ENCODE data around the gene IQGAP2.
A peak's percentile ranks its signal among the peaks of the same experiment; 100 is the strongest.

The IQGAP2 gene

DNA sequence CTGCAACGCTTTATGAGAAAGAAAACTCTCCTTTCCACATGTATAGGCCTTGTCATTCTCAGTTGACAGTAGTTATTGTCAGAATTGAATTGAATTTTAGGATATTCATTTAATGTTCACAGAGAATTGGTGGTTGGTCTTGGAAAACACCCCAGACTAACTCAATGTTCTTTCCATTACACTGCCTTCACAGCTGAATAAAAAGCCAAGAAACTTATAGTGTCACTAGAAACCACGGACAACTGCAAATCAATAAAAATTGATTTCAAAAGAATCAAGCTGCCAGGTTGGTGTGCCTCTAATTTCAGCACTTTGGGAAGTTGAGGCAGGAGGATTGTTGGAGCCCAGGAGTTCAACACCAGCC lies 38.9 kb upstream of the IQGAP2 start:
- no peak overlapping the region for H3K4me2 ChIP-seq (ENCODE audit: low read depth, low read length, poor library complexity, severe bottlenecking)
- H3K9me2 ChIP-seq (replicated peaks; ENCODE audit: low read depth, low read length): no peaks in the 10 kb centered on the region
- no peaks in the 10 kb centered on the region for H3F3A ChIP-seq (ENCODE audit: low read depth)
- H4K20me1 ChIP-seq (ENCODE audit: insufficient read depth, low read length, poor library complexity, severe bottlenecking): no peaks in the 10 kb centered on the region
- no peak overlapping the region for H2AFZ ChIP-seq (ENCODE audit: low read length)
- no peaks in the 10 kb centered on the region for H3K36me3 ChIP-seq (ENCODE audit: insufficient read depth, low read length)
- no peak overlapping the region for H3K4me3 ChIP-seq (ENCODE audit: low read length, poor library complexity, severe bottlenecking)
- H3K9ac ChIP-seq (ENCODE audit: low read depth, low read length, poor library complexity, severe bottlenecking): no peak overlapping the region
- H3K9me3 ChIP-seq (ENCODE audit: insufficient read depth, low read depth, low read length): no peaks in the 10 kb centered on the region
- peaks cover 27% of the 10 kb centered on the region for H3K4me1 ChIP-seq (ENCODE audit: insufficient read depth, low read length, poor library complexity, severe bottlenecking)
- TF ChIP-seq EZH2phosphoT487 (IDR thresholded peaks at IDR 0.05; ENCODE audit: borderline replicate concordance): no peak
- TF ChIP-seq, protein P1, sequence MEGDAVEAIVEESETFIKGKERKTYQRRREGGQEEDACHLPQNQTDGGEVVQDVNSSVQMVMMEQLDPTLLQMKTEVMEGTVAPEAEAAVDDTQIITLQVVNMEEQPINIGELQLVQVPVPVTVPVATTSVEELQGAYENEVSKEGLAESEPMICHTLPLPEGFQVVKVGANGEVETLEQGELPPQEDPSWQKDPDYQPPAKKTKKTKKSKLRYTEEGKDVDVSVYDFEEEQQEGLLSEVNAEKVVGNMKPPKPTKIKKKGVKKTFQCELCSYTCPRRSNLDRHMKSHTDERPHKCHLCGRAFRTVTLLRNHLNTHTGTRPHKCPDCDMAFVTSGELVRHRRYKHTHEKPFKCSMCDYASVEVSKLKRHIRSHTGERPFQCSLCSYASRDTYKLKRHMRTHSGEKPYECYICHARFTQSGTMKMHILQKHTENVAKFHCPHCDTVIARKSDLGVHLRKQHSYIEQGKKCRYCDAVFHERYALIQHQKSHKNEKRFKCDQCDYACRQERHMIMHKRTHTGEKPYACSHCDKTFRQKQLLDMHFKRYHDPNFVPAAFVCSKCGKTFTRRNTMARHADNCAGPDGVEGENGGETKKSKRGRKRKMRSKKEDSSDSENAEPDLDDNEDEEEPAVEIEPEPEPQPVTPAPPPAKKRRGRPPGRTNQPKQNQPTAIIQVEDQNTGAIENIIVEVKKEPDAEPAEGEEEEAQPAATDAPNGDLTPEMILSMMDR (conservative IDR thresholded peaks at IDR 0.05; ENCODE audit: low read length): no peak
- no peaks in the 10 kb centered on the region for H3K79me2 ChIP-seq (ENCODE audit: insufficient read depth, low read length)
- no peaks in the 10 kb centered on the region for H3K27me3 ChIP-seq (ENCODE audit: insufficient read depth, low read length, poor library complexity, severe bottlenecking)

DNA sequence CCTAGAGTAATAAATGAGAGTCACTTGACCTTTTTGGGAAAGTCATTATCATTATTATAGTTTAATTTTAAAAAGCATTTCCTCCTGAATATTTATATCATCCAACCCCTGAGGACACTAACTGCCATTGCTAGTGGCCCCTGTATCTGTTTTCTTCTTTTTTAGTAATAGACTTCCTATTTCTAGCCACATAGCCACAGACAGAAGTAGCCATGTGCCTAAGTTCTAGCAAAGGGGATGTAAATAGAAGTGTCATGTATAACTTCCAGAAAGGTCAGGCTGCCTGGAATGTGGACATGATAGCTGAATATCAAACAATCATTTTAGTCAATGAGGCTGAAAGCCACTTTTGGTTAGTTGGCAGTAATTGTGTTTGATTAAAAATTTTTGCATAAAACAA lies 37.5 kb upstream of the IQGAP2 start:
- Histone ChIP-seq H3K79me2 (ENCODE audit: insufficient read depth, low read length) (no peaks in the 10 kb centered on the region), H3K27me3 (ENCODE audit: insufficient read depth, low read length, poor library complexity, severe bottlenecking) (no peaks in the 10 kb centered on the region), H3K9me2 (replicated peaks; ENCODE audit: low read depth, low read length) (no peaks in the 10 kb centered on the region), H4K20me1 (ENCODE audit: insufficient read depth, low read length, poor library complexity, severe bottlenecking) (no peaks in the 10 kb centered on the region), H3K4me1 (ENCODE audit: insufficient read depth, low read length, poor library complexity, severe bottlenecking) (peaks cover 27% of the 10 kb centered on the region), H3K9ac (ENCODE audit: low read depth, low read length, poor library complexity, severe bottlenecking) (peak overlapping the region; percentile 3), H3K9me3 (ENCODE audit: insufficient read depth, low read depth, low read length) (no peaks in the 10 kb centered on the region), H3K4me3 (ENCODE audit: low read length, poor library complexity, severe bottlenecking) (no peak overlapping the region), H3K4me2 (ENCODE audit: low read depth, low read length, poor library complexity, severe bottlenecking) (peak overlapping the region; percentile 11), H2AFZ (ENCODE audit: low read length) (peak overlapping the region; percentile 54; the same call in 1 of the 2 replicates), H3K36me3 (ENCODE audit: insufficient read depth, low read length) (no peaks in the 10 kb centered on the region), H3F3A (ENCODE audit: low read depth) (no peaks in the 10 kb centered on the region)
- no peak for TF ChIP-seq EZH2phosphoT487 (IDR thresholded peaks at IDR 0.05; ENCODE audit: borderline replicate concordance)

DNA sequence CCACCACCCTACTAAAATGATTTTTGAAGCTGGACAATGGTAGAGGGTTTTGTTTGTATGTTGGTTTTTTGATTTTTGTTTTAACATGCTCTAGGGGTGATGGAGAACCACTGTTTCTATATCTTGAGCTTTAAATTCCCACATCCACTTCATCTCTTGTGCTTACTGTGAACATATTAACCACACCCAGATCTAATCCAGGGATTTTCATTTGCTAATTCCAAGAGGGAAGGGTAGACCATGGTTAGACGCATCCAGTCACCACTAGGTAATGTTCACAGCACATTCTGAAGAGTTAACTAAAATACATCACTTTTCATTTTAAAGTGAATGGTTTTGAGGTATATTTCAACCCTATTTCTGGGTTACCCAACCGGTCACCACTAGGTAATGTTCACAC lies 36.5 kb upstream of the IQGAP2 start:
- Histone ChIP-seq H3K79me2 (ENCODE audit: insufficient read depth, low read length) (no peaks in the 10 kb centered on the region), H4K20me1 (ENCODE audit: insufficient read depth, low read length, poor library complexity, severe bottlenecking) (no peaks in the 10 kb centered on the region), H3K4me3 (ENCODE audit: low read length, poor library complexity, severe bottlenecking) (no peak overlapping the region), H3K9me2 (replicated peaks; ENCODE audit: low read depth, low read length) (no peaks in the 10 kb centered on the region), H3K9ac (ENCODE audit: low read depth, low read length, poor library complexity, severe bottlenecking) (no peak overlapping the region), H2AFZ (ENCODE audit: low read length) (no peak overlapping the region), H3F3A (ENCODE audit: low read depth) (no peaks in the 10 kb centered on the region), H3K9me3 (ENCODE audit: insufficient read depth, low read depth, low read length) (no peaks in the 10 kb centered on the region), H3K4me1 (ENCODE audit: insufficient read depth, low read length, poor library complexity, severe bottlenecking) (peaks cover 27% of the 10 kb centered on the region), H3K27me3 (ENCODE audit: insufficient read depth, low read length, poor library complexity, severe bottlenecking) (no peaks in the 10 kb centered on the region), H3K4me2 (ENCODE audit: low read depth, low read length, poor library complexity, severe bottlenecking) (no peak overlapping the region), H3K36me3 (ENCODE audit: insufficient read depth, low read length) (no peaks in the 10 kb centered on the region)
- no peak for TF ChIP-seq EZH2phosphoT487 (IDR thresholded peaks at IDR 0.05; ENCODE audit: borderline replicate concordance)
- TF ChIP-seq, protein P1 (conservative IDR thresholded peaks at IDR 0.05; ENCODE audit: low read length): no peak

DNA sequence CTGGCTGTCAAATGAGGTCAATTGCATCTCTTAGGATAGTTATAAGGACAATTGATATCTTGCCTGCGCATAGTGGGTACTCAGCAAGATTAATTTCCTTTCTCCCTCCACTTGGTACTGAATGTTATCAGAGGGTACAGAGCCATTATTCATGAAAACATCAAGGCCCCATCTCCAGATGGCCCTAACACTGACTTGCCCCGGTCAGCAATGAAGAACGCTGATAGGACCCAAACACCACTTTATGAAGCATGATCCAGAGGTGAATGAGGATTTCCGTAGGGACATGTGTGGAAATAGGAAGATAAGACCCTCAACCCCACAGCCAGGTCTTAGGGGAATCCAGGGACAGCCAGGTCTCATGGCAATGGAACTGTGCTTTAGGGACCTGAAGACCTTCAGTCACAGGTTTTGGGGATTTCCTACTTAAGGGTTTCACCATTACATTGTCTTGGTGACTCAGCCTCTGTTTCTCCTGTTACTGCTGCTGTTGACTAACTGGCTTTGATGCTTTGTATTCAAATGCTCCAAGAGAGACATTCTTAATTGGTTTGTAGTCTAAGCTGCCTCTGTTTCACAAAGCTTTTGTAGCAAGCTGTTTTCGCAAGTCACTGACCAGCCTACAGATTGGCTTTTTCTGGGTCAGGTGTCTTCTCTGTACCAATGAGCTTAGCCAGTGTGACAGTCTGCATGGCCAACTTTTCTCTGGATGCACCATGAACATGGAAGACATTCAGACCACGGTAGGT lies 35.3 kb upstream of the IQGAP2 start:
- Histone ChIP-seq H4K20me1 (ENCODE audit: insufficient read depth, low read length, poor library complexity, severe bottlenecking) (no peaks in the 10 kb centered on the region), H3K9ac (ENCODE audit: low read depth, low read length, poor library complexity, severe bottlenecking) (no peak overlapping the region), H3K4me3 (ENCODE audit: low read length, poor library complexity, severe bottlenecking) (no peak overlapping the region), H3K4me1 (ENCODE audit: insufficient read depth, low read length, poor library complexity, severe bottlenecking) (peaks cover 34% of the 10 kb centered on the region), H3K36me3 (ENCODE audit: insufficient read depth, low read length) (no peaks in the 10 kb centered on the region), H3K79me2 (ENCODE audit: insufficient read depth, low read length) (no peaks in the 10 kb centered on the region), H3K27me3 (ENCODE audit: insufficient read depth, low read length, poor library complexity, severe bottlenecking) (no peaks in the 10 kb centered on the region), H2AFZ (ENCODE audit: low read length) (peak overlapping the region; percentile 68), H3K9me2 (replicated peaks; ENCODE audit: low read depth, low read length) (no peaks in the 10 kb centered on the region), H3K9me3 (ENCODE audit: insufficient read depth, low read depth, low read length) (no peaks in the 10 kb centered on the region), H3F3A (ENCODE audit: low read depth) (no peaks in the 10 kb centered on the region), H3K4me2 (ENCODE audit: low read depth, low read length, poor library complexity, severe bottlenecking) (no peak overlapping the region)
- TF ChIP-seq, protein P1 (conservative IDR thresholded peaks at IDR 0.05; ENCODE audit: low read length): no peak
- no peak for TF ChIP-seq EZH2phosphoT487 (IDR thresholded peaks at IDR 0.05; ENCODE audit: borderline replicate concordance)
